Fibroblast of villous mesenchyme (primary cell): ENCODE data around the gene COL4A1. TPM values are rescaled to one million over a fixed set of nuclear protein-coding genes. Genes with fewer than 3 reads are reported as not detected.

Experiments used
- DNase-seq: peaks from one replicate; pipeline ENCODE4 v3.0.0-alpha.2; 2010; ENCODE audit warnings: low read depth
- H3K4me3 ChIP-seq: 2 replicates; pipeline ENCODE4 v1.5.1; 2011; ENCODE audit warnings: low read depth, mild to moderate bottlenecking, low read length
- total RNA-seq: library from RNA; depleted of rRNA; stranded (reverse); fragments of >200 nt; gene quantifications from 2 replicates; pipeline ENCODE4 v1.2.3, GENCODE V29; 2012
- TF ChIP-seq, protein P1 (sequence below): IDR thresholded peaks from 2 replicates; pipeline ENCODE4 v1.5.1; 2012; ENCODE audit warnings: low read depth, mild to moderate bottlenecking, low read length; ENCODE audit not compliant: insufficient read depth

COL4A1 gene
- total RNA-seq, 1 donor: 1,391 TPM

DNA sequence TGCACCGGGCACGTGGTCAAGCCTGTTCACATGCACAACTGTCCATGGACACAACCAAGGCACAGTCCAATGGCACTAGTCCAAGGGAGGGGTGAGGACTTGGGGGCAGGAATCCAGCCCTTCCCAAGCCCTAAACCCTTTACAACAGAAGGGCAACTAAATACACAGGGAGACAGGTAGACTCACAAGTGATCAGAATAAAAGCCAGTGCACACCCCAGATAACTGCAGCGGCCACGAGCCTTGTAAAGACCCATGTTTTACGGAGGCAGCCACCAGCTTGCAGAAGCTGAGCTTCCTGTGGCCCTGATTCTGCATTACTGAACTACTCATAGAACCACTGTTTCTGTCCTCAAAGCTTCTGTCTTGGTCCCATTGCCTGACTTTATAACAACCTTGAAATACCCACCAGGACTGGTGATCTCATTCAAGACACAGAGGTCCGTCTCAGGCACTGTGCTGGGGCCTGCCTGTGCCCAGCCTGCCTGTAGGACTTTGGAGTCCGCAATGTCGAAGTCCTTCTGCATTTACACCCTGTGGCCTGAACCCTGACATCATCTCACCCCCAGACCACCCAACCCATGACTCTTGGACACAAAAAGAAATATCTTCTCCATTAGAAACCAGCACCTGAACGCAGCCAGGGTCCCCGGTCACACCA is 181.2 kb downstream of the COL4A1 start:
- DNase-seq: no peak
- no peak overlapping the region for H3K4me3 ChIP-seq
- TF ChIP-seq, protein P1, sequence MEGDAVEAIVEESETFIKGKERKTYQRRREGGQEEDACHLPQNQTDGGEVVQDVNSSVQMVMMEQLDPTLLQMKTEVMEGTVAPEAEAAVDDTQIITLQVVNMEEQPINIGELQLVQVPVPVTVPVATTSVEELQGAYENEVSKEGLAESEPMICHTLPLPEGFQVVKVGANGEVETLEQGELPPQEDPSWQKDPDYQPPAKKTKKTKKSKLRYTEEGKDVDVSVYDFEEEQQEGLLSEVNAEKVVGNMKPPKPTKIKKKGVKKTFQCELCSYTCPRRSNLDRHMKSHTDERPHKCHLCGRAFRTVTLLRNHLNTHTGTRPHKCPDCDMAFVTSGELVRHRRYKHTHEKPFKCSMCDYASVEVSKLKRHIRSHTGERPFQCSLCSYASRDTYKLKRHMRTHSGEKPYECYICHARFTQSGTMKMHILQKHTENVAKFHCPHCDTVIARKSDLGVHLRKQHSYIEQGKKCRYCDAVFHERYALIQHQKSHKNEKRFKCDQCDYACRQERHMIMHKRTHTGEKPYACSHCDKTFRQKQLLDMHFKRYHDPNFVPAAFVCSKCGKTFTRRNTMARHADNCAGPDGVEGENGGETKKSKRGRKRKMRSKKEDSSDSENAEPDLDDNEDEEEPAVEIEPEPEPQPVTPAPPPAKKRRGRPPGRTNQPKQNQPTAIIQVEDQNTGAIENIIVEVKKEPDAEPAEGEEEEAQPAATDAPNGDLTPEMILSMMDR: no peak

DNA sequence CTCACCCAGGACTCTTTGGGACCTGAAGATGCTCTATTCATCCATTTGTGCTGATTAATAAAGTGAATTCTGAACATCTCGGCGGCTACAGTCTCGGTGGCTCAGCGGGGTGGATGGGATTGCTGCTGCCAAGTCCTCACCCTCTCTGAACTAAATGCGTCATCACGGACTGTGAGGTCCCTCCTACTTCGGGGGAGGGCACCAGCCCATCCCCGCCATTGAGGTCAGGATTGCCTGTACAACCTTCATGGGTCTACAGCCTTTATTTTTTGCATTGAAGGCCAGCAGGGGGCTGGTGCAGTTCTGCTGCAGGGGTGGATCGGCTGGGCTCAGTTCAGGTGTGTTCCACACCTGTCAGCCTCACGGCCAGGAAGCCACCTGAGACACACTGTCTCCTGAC is 181.8 kb downstream of the COL4A1 start:
- DNase-seq: no peak
- H3K4me3 ChIP-seq: no peak overlapping the region
- TF ChIP-seq, protein P1: no peak

DNA sequence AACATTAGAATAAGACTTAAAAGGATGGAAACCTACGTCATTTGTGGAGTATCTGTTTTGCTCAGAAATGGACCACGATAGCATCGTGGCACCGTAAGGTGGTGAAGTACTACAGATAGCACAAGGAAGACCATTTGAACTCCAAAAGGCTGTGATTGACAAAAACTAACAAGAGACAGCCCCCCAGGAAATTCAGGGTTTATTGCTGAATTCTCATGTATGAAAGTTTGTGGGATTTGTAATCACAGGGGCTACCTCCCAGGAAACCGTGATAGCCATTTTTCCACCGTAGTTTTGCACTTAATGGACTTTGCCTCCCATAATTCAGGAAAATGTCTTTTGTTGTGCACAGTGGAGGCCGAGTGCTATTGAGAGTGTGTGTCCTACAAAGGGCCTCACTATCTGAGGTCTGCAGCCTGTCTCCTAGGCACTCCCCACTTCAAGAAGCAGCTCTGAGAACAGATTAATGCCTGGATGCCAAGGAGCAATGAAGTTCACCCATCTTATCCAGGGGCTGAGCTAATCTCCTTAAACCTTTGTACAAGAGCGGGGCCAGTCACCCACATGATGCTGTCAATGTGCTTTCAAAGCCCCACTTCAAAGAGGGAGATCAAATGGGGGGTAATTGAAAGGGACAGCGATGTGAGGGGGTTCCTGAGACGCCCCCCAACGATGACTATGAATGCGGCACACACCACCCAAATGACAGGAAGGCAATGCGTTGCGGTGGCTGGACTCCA is 182.6 kb downstream of the COL4A1 start:
- no peak for DNase-seq
- TF ChIP-seq, protein P1: no peak
- no peak overlapping the region for H3K4me3 ChIP-seq

DNA sequence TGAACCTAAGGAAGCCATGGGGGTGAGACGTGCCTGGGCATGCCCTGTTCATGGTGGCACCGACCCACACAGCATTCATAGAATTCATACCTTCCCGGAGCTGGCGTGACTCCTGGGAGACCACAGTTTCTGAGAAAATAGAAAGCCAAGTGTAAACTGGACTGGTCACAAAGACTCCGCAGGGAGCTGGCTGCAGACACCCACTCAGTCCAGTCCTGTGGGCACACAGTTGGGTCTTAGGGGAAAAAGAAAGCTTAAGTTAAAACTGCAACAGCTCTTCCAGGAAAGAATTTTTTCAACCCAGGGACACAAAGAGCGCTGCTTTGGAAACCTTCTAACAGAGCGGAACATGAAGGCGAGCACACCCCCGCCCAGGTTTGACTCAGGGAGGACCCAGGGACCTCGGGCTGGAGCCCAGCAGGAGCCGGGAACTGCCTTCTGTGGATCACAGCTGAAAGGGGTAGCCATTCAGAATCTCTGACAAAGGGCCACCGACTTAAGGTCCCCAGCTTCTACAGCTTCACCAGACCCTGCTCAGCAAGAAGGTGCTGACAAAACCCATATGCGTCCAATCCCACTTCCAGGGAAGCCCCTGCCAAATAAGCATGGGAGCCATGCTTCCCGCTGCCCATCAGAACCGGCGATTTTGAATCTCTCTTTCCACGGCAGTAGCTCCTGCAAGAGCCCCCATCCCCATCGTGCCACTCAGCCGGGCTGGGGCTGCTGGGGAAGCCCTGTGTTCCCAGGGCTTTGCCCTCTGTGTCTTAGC is 183.7 kb downstream of the COL4A1 start:
- no peak overlapping the region for H3K4me3 ChIP-seq
- no peak for DNase-seq
- TF ChIP-seq, protein P1: no peak

DNA sequence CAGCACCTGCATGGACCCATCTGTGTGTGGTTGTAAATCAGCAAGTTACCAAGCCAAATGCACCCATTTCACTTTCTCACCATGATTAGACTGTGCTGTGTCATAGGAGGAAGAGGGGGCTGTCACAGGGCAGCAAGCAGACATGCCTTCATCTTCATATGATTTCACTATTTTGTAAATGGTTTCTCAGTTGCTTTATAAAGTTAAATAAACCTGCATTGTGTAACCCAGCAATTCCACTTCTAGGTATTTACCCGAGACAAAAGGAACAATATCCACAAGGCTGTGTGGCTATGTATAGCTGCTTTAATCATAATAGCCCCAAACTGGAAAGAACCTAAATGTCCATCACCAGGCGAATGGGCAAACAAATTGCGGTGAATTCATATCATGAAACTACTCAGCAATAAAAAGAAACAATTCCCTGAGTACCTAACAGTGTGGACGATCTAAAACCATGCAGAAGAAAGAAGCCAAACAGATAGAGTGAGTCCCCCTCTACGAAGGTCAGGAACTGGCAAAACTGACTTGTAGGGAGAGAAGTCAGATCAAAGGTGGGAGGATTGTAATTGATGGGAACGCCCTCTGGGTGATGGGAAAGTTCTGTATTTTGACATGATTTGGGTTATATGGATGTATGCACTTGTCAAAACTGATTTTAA is 185.4 kb downstream of the COL4A1 start:
- H3K4me3 ChIP-seq: no peak overlapping the region
- DNase-seq: no peak
- TF ChIP-seq, protein P1: no peak
